Activated CD4-positive, alpha-beta T cell treated with anti-CD3 and anti-CD28 coated beads for 48 hours (primary cell): ENCODE results near the gene PSRC1.

ENCODE experiments used
- DNase-seq: peaks from one replicate; pipeline ENCODE4 v3.0.0-alpha.2; 2020

Gene PSRC1

DNA sequence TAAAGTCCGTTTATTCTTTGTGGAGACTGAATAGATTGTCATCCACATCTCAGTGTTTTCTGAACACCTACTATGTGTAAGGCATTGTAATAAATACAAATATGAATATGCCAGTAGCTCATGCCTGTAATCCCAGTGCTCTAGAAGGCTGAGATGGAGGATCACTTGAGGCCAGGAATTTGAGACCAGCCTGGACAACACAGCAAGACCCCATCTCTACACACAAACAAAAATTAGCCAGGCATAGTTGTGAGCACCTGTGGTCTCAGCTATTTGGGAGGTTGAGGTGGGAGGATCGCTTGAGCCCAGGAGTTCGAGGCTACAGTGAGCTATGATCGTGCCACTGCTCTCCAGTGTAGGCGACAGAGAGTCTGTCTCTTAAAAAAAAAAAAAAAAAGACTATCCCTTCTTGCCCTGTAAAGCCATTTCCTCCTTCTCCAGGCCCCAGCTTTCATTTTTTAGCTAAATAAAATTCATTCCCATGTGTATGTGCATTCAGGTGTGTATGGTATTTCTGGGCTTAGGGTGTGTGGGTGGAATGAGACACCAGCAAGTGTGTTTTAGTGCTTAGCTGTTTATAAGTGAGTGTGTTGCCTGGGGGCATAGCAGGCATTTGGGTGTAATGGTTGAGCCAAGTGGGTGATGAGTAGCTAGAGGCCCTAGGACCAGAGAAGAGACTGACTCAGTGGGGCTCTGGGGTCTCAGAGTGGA lies 25.8 kb downstream of the PSRC1 start:
- no peak for DNase-seq

DNA sequence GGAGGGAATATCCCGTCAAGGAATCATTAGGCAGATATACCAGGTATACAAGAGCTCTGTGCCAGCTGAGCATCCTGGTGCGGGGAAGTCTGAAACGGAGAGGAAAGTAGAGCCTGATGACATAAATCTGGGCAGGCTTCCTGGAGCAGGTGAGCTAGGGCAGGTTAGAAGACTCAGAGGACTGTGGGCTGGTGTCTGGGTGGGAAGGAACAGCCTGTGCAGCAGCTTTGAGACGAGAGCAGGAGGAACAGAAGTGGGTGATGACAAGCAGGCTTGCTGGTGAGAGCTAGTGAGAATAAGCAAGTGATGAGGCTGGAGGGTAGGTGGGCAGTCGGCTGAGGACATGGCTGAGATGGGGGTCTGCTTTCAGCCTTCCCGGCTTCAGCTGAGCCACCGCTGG lies 26.9 kb downstream of the PSRC1 start:
- DNase-seq: no peak

DNA sequence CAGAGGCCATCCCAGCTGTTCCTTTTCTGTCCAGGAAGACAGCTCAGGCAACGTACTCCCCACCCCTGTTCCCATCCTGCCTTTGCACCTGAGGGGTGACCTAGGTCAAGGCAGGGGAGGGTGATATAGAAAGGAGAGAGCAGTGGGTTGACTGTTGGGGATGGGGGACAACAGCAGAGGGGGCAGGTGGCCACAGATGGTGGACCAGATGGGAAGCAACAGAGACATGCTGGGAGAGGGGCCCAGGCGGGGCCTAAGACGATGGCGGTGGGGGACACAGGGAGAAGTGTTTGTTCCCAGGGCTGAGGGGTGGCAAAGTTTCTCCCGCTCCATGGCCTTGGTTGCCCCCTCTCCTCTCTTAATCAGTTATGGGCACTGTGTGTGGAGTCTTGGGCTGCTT lies 27.3 kb downstream of the PSRC1 start:
- no peak for DNase-seq

DNA sequence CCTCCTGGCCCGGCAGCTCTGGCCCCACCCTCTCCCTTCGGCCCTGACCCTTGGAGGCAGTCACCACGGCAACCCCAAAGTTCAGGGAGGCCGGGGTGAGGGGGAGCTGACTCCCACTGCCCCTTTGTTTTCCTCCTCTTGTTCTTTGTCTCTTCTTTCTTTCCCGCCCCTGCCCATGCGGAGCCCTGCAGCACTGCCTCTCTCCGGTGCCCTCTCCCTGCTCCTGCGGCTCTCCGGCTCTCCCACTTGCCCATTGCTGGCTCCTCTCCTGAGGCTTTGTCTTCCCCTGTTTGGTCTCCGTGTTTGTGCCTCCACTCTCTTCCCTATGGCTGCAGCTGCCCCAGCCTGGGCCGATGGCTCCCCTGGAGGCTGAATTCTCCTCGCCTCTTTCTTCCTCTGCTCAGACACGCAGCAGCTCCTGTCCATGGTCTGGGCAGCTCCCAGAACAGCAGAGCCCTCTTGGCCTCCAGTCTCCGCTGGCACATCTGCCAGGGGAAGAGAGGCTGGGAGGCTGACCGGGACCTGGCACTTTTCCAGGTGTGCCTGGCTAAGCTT lies 27.8 kb downstream of the PSRC1 start:
- no peak for DNase-seq

DNA sequence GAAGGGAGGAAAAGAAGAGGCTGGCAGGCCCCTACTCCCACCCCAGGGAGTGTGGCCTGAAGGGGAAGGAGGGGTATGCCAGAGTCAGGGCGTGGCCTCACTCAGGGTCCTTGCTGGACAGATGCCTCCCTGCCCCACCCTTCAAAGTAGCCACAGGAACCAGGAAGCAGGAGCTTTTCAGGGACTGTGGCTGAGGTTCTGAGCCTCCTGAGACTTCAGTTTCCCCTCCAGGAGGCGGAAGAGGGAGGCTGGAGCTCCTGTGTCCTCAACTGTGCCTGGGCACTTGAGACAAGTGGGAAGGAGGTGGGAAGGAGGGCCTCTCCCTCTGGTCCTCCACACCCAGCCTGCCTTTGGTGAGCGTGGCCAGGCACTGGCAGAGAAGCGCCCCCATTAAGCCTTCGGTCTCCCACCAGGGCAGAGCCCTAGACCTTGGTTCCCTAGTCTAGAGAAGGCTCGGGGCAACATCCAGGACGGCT lies 28.3 kb downstream of the PSRC1 start:
- DNase-seq: no peak

DNA sequence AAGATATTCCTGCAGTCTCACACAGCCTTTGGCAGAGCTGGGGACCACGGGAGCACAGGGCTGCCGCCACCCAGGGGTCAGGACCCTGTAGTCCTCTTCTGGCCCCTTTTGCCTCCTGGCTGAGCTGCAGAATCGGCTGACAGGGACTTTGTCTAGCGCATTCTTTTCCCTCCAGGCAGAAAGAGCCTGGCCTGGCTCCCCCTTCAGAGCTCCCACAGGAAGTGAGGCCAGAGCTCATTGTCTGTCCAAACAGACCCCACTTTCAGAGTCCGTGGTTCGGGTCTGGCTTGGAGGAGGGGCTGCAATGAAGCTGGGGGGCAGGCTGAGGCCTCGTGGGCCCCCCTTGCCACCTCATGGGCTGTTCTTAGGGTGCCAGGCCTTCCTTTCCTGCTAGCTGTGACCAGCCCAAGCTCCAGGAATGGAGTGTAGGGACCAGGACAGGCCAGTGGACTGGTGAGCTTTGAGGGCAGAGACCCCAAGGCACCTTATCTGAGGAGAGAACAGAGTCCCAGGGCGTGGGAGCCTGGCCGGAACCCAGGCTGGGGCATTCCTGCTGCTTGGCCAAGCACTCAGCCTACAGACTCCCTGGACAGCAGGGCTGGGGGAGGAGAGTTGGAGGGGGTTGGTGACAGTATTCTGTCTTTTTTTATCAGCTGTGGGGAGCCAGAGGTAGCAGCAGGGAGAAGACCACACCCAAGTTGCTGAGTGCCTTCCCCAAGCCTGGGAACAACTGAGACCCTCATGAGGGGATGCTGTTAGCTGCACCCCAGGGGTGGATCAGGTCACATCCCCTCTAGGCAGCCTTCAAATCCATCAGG lies 28.9 kb downstream of the PSRC1 start:
- DNase-seq: no peak

DNA sequence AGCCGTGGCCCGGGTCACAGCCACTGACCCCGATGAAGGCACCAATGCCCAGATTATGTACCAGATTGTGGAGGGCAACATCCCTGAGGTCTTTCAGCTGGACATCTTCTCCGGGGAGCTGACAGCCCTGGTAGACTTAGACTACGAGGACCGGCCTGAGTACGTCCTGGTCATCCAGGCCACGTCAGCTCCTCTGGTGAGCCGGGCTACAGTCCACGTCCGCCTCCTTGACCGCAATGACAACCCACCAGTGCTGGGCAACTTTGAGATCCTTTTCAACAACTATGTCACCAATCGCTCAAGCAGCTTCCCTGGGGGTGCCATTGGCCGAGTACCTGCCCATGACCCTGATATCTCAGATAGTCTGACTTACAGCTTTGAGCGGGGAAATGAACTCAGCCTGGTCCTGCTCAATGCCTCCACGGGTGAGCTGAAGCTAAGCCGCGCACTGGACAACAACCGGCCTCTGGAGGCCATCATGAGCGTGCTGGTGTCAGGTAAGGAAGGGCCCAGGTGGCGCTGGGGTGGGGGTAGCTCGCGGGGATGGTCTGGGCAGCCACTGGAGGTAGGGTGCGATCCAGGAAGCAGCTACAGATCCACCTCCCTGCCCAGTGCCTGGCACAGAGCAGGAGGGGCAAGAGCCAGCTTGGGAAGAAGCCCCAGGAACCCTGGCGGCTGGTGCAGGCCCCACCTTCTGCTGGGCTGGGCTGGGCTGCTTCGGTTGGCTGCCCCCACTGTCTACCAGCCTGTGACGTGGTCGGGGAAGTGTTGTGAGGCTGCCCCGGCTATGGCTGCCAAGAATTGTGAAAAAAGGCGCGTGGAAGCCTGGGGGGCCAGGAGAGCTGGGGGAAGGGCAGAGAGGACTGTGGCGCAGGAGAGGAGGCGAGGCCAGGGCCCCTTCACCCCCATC lies 29.8 kb downstream of the PSRC1 start:
- no peak for DNase-seq

DNA sequence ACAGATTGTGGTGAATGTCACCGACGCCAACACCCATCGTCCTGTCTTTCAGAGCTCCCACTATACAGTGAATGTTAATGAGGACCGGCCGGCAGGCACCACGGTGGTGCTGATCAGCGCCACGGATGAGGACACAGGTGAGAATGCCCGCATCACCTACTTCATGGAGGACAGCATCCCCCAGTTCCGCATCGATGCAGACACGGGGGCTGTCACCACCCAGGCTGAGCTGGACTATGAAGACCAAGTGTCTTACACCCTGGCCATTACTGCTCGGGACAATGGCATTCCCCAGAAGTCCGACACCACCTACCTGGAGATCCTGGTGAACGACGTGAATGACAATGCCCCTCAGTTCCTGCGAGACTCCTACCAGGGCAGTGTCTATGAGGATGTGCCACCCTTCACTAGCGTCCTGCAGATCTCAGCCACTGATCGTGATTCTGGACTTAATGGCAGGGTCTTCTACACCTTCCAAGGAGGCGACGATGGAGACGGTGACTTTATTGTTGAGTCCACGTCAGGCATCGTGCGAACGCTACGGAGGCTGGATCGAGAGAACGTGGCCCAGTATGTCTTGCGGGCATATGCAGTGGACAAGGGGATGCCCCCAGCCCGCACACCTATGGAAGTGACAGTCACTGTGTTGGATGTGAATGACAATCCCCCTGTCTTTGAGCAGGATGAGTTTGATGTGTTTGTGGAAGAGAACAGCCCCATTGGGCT lies 30.6 kb downstream of the PSRC1 start:
- no peak for DNase-seq

DNA sequence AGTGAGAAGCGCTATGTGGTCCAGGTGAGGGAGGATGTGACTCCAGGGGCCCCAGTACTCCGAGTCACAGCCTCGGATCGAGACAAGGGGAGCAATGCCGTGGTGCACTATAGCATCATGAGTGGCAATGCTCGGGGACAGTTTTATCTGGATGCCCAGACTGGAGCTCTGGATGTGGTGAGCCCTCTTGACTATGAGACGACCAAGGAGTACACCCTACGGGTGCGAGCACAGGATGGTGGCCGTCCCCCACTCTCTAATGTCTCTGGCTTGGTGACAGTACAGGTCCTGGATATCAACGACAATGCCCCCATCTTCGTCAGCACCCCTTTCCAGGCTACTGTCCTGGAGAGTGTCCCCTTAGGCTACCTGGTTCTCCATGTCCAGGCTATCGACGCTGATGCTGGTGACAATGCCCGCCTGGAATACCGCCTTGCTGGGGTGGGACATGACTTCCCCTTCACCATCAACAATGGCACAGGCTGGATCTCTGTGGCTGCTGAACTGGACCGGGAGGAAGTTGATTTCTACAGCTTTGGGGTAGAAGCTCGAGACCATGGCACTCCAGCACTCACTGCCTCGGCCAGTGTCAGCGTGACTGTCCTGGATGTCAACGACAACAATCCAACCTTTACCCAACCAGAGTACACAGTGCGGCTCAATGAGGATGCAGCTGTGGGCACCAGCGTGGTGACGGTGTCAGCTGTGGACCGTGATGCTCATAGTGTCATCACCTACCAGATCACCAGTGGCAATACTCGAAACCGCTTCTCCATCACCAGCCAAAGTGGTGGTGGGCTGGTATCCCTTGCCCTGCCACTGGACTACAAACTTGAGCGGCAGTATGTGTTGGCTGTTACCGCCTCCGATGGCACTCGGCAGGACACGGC lies 31.4 kb downstream of the PSRC1 start:
- DNase-seq: no peak

DNA sequence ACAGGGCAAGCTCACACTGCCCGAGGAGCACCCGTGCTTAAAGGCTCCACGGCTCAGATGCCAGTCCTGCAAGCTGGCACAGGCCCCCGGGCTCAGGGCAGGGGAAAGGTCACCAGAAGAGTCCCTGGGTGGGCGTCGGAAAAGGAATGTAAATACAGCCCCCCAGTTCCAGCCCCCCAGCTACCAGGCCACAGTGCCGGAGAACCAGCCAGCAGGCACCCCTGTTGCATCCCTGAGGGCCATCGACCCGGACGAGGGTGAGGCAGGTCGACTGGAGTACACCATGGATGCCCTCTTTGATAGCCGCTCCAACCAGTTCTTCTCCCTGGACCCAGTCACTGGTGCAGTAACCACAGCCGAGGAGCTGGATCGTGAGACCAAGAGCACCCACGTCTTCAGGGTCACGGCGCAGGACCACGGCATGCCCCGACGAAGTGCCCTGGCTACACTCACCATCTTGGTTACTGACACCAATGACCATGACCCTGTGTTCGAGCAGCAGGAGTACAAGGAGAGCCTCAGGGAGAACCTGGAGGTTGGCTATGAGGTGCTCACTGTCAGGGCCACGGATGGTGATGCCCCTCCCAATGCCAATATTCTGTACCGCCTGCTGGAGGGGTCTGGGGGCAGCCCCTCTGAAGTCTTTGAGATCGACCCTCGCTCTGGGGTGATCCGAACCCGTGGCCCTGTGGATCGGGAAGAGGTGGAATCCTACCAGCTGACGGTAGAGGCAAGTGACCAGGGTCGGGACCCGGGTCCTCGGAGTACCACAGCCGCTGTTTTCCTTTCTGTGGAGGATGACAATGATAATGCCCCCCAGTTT lies 32.3 kb downstream of the PSRC1 start:
- DNase-seq: no peak

DNA sequence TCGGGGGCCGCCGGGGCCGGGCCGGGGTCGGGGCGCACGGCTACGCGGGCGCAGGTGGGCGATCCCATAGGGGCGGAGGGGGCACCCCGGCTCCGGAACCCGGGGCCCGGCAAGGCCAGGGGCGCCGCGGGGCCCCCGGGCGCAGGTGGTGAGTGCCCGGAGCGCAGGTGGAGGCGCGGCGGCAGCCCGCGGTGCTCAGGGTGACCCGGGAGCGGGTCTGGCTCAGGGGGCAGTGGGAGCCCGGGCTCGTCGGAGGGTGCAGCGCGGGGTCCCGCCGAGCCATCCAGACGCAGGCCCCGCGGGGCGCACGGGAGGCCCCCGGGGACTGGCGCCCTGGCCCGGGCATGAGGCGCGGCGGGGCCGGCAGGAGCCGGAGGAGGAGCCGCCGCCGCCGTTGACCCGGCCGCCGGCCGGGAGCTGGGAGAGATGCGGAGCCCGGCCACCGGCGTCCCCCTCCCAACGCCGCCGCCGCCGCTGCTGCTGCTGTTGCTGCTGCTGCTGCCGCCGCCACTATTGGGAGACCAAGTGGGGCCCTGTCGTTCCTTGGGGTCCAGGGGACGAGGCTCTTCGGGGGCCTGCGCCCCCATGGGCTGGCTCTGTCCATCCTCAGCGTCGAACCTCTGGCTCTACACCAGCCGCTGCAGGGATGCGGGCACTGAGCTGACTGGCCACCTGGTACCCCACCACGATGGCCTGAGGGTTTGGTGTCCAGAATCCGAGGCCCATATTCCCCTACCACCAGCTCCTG lies 33.1 kb downstream of the PSRC1 start:
- no peak for DNase-seq

DNA sequence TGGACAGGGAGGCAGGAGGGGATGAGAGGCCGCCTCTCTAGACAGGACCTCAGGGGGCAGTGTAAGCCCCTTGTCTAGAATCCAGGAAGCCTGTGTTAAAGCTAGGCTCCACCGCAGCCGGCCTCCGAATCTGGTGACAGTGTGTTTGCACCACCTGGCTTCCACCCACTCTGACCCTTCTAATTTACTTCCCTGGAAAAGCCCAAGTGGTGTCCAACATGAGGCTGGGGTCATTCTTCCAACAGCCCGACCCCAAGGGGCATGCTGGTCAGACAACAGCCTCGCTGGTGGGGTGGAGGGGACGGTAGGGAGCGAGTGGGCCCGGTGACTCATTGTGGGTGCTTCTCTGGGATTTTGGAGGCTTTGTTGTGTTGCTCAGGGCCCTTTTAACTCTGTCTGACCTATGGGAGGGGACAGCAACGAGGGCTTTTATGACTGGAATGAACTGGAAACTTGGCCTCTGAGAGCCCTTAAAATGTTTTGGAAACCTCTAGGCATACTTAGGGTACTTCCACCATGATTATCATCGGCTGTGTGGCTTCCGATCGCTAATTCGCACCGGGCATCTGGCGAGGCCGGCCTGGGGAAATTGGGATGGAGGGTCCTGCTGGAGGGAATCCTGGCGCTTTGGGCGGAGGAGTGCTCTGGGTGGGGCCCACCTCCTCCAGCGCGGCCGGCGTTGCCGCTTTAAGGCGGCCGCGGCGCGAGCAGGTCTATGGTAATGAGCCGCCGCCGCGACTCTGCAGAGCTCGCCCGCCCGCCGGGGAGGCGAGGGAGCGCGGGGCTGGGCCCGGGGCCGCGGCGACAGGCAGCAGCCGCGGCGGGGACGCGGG lies 33.9 kb downstream of the PSRC1 start, which contains the start of gene CELSR2:
TSS of gene CELSR2 (plus strand) at position 743 of the 833 bp plus-strand sequence. CDS start 541 bp downstream, outside the sequence.
- peak; percentile 68 for DNase-seq

DNA sequence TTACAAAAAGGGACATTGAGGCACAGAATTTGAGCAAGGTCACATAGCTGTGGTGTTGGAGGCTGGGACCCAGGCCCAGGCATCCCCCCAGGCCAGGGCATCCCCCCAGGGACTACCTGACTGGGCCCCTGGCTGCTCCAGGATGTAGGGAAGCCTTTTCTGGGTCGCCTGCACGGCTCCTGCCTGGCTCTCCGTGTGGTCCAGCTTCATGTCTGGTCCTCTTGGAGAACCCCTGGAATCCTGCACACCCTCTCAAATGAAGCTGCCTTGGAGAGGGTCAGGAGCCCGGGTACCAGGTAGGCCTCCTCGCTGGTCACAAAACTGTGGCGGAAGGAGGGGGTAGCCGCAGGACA lies 34.5 kb downstream of the PSRC1 start:
- no peak for DNase-seq

DNA sequence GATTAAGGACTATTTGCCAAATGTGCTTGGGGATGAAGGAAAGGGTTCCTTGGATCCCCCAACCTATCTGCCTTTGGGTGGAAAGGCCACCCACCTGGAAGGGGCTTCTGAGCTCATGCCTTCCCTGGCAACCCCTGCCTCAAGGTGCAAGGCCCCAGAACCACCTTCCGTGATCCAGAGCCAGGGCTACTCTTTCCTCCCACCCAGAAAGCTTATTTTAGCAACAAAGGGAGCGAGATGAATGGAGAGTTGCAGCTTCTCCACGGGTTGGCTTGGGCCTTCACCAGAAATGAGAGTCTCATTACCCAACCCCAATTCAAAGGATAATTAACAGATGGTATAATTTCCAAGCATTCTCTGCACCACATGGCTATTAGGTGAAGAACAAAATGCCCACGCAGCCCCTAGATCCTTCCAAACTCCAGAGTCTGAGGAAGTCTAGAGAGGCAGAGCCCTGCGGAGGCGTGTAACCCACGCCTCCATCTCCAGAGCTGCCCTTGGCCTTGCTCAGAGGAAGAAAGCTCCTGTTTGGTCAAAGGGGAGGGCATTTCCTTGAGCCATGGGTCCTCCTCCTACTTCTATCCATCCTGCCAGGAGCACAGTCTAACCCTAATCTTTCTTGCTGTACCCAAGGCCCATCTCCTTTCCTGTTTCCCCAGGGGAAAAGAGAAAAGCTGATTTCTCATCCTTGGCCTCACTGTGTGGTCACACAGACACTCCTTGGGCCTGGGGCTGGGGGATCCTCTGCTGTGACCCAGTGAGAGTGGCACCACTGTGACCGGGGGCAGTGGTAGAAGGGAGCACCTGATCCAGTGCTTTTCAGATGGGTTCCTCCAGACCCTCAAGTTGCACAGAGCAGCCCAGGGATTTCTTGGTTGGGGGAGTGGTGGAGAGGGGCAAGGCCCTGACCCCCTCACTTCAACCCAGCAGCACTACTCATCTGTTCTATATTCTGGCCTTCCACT lies 35.3 kb downstream of the PSRC1 start:
- no peak for DNase-seq

DNA sequence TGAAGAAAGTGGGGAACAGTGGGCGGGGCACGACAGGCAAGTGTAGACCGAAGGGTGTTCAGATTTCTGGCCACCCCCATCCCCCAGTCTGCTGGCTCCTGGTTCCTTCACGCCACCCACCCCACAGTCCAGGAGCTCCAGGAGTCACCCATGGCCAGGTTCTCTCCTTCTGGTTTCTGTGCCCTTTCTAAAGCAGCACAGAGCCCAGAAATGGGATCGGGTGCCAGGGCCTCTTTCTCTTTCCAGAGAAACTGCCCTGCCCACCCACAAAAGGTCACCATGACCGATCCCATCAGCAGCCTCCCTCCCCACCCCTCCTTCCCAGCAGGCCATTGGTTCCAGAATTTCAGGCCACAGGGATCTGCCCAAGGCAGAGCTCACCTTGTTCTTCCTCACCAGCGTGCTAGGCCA lies 36.8 kb downstream of the PSRC1 start:
- no peak for DNase-seq

DNA sequence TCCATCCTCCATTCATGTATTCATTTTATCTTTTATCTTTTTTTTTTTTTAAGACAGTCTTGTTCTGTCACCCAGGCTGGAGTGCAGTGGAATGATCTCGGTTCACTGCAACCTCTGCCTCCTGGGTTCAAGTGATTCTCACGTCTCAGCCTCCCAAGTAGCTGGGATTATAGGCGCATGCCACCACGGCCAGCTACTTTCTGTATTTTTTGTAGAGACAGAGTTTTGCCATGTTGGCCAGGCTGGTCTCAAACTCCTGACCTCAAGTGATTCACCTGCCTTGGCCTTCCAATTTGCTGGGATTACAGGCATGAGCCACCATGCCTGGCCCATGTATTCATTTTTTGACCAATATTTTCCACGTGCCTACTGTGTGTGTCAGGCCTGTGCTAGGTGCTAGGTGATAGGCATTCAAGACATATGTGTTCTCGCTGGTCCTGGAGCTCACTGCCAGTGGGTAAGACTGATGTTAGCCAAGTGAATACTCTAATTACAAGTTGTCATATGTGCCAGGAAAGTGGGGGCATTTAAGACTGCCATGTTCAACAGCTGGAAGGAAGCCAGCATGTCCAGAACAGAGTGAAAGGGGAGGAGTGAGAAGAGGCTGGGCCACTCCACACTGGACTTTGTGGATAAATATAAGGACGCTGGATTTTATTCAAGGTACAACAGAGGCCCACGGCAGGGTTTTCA lies 38.9 kb downstream of the PSRC1 start:
- DNase-seq: no peak

DNA sequence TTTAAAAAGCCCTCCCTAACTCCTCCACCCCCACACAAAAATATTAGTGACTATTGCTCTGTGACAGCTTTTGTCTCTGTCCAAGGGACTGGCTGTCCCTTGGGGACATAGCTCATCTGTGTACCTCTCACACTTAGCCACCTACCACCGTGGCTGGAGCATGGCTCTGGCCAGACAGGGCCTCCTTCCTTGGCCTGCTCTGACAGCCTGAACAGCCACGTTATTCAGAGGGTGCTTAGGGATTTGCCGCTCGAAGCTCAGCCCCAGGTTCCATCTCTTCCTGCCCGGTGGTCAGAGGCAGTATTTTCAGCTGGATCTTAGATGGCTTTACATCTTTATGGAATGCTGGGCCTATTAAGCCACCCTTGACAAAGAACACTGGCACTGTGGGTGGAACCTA lies 39.7 kb downstream of the PSRC1 start:
- DNase-seq: no peak
